GM18907 (cell line): ENCODE data around the gene B3GLCT.

Experiments
- ATAC-seq: cut with Tn5 transposase; IDR thresholded peaks from one replicate; pipeline ENCODE4 v1.9.1; 2021; ENCODE audit warnings: mild to moderate bottlenecking, moderate library complexity; ENCODE audit not compliant: unreplicated experiment

B3GLCT gene

DNA sequence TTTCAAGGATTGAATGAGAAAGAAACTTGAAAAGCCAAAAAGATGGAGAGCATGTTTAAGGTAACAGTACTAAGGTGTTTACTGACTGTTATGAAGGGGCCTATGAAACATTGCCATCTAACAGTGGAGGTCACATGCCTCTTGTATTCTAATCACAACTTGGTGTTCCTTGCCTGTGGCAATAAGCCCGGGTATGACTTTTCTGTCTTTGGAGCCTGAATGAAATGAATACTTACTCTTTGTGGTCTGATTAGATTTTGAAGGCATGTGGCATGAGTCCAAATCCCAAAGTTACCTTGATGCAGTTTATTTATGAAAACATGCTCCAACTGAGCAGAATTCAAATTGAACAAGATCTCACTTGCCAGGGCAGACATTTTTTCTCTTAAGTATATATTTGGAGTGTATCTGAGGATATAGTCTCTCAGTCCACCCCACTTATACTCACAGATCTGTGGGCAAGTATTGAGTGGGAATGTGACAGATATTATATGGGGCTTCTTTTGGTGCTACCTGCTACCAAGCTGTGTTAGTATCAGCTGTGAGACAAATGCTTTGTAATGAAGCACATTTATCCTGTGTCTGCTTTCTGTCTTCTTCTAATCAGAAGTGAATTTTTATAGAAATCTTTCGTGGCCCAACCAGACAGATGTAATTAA is 67.5 kb downstream of the B3GLCT start:
- ATAC-seq, result no peak

DNA sequence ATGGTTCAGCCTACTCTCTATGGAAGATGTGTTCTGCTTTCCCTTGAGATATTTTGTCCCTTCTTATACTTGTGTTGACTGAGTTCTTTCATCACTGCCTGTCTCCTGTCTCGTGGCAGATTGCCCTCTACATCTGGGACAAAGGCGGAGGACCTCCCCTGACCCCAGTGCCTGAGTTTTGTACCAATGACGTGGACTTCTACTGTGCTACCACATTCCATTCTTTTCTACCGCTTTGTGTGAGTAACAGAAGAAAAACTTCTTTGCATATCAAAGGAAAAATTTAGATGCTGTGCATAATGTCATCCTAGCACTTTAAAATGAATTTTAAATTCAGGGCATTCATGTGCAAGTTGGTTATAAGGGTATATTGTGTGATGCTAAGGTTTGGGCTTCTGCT is 74.6 kb downstream of the B3GLCT start:
- ATAC-seq, result no peak

DNA sequence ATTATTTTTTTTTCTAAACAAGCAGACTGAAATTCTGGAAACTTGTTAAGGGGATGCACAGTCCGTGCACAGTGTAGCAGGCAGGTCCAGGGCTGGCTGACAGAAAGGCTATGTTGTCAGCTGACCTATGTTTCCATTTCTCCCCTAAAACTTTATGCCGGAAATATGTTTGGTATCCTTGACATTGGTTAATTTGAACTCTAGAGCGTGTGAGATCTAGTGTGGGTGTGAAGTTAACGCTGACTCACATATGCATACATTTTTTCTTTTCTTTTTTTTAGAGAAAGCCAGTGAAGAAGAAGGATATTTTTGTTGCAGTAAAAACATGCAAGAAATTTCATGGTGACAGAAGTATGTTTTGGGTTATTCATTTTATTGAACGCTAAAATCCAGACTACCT is 76.6 kb downstream of the B3GLCT start:
- no peak for ATAC-seq

DNA sequence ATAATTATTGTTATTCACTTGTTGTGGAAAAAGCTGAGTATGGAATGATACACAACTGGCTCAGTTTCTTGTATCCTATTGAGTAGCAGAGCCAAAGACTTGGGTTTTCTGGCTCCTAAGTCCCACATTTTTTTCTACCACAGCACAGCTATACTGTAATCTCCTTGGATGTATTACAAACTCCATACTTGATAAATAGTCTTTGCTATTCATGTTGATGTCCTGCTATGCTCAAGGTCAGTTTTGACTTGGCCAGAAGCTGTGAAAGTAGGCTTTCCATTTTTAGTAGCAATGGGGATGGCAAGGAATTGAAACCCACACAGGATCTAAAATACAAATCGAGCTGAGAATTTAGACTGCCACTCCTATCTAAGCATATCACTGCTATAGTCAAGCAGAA is 79.1 kb downstream of the B3GLCT start:
- ATAC-seq, result no peak

DNA sequence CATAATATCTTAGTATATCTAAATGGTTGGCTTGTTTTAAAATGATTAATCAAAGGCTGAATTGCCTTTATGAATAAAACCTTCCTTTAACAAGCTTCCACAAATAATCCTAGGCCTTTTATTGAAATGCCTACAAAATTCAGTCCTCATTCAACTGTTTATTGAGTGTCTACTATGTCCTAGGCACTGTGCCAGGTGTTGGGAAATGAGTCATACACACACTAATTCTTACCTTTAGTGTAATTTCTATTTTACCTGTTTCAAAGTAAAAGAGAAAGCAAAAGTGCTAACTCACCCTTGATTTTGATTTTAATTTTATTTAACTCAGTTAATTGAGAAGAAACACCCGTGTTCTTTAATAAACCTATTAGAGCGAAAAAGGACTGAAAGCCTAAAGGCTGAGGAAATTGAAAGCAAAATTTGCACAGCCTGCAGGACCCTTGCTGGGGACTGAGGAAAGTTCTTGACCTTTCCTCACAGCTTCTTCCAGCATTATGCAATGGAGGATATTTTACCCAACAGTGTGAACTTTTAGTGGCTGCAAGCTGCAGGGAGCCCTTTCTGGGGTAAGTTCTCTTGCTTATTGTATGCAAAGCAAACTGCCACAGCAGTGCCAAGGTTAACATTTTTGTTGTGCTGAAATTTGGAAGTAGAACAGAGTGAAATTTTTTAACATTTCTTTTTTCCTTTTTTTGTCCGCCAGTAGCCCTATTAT is 83.1 kb downstream of the B3GLCT start:
- ATAC-seq, result no peak

DNA sequence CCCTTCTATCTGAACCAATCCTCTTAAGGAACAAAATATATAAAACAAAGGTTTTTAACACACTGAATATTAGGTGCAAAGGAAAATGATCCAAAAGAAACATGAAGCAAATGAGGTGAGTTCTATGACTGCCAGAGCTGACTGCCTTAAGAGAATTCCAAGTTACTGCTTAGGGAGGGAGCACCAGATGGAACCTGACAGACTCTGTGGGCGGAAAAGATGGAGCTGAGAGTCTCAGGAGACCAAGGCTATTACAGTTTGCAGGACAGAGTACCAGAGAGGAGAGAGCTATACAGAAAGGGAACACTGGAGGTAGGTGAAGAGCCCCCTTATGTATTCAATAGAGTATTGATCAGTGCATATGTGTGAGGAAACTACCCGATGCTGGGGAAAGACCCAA is 87.2 kb downstream of the B3GLCT start:
- ATAC-seq, result no peak

DNA sequence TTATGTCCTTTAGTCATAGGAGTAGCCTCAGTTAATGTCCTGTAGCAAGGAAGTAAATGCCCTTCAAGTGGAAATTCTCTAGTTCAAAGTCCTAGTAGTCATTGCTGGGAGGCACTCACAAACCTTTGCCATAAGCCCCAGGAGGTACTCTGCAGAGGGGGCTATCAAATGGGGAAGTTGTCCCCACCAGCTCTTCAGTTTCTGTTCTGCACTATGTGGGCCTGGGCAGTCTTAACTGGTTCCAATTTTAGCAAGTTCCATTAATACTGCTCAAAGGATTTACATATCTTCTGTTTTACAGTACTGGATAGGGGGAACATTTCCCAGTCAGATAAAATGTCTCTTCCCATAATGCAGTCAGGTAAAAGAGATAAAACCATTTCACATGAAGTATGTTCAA is 101.3 kb downstream of the B3GLCT start:
- no peak for ATAC-seq

DNA sequence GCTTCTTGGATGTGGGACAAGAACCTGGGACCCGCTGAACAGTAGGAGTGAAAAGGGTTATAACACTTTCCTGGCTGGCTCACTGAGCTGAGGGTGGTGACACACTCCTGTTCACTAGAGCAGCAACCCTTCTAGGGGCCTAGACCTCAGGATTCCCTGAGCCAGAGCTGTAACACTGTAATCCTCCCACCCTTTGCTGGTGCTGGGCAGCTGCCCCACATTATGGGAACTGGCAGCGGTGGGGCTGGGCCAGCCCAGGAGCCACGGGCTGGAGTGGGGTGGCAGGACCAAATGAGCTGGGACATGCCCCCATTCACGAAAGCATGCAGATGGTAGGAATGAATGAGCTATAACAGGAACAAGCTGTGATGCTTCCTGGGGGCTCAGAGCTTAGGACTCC is 110.6 kb downstream of the B3GLCT start:
- no peak for ATAC-seq

DNA sequence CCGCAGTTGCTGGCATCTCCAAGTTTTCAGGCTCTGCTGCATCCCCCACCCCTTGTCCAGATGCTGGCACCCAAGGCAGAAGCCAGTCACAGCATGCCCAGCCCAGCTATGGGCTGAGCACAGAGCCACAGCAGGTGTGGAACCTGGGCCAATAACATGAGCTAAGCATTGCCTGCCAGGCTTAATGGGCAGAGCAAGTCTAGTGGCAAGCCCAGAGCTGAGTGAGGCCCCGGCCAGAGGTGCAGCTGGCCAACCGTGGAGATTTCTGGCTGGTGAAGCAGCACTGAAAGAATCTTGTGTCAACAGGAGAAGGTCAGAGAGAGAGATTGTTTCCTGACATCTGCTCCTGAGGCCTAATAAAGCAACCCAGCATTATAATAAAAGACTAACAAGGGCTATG is 111.0 kb downstream of the B3GLCT start:
- no peak for ATAC-seq

DNA sequence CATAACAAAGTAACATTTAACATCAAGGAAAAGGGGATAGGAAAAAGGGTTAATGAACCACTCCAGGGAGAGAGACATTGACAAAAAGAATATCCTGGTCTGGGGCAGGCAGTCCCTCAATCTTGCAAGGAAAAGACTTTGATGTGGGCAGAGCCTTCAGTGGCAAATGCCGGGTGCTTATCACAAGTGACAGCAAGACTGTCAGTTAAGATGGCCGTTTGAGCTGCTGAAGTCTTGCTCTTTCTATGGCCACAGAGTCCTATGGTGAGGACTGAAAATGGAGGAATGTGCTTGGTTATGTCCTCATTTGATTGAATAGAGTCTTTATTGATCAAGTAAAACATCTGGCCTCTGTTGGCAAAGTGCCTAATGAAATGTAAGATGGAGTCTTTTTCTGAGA is 112.1 kb downstream of the B3GLCT start:
- ATAC-seq, result no peak

DNA sequence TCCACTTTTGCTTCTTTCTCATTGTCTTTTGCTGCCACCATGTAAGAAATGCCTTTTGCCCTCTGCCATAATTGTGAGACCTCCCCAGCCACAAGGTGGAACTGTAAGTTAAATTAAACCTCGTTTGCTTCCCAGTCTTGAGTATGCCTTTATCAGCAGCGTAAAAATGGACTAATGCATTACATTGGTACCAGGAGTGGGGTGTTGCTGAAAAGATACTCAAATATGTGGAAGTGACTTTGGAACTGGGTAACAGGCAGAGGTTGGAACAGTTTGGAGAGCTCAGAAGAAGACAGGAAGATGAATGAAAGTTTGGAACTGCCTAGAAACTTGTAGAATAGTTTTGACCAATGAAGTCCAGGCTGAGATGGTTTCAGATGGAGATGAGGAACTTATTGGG is 115.2 kb downstream of the B3GLCT start:
- ATAC-seq, result no peak

DNA sequence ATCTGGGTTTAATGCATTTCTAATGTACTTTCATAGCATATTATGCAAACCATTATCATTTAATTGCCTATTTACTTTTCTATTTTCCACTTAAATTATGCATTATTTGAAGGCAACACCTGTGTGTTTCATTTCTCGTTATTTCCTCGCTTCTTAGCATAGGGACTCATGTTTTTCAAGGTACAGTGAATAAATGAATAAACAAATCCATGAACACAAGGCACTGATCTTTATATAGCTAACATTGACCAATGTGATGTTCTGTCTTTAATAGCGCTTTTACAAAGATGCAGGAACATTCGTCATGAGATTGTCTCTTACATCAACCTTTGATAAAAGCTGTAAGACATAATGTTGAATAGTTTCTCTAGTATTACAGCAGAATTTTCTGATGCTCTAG is 121.2 kb downstream of the B3GLCT start:
- ATAC-seq, result peak; percentile 34

DNA sequence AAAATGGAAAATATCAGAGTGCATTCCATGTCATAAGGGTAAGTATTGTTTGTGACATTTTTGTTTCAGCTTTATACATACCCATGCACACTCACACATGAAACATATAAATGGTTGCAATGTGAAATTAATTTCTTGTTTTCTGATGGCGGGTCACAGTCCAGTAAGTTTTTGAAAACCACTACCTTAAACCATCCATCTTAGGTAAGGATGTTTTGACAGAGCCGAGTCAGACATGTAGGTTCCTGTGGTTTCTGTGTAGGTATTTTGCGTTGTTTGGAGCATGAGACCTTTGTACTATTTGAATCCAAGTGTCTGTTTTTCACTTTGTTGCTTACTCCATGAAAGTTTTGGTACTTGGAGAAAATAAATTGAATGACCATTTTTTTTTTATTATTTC is 121.7 kb downstream of the B3GLCT start:
- ATAC-seq, result peak; percentile 68

DNA sequence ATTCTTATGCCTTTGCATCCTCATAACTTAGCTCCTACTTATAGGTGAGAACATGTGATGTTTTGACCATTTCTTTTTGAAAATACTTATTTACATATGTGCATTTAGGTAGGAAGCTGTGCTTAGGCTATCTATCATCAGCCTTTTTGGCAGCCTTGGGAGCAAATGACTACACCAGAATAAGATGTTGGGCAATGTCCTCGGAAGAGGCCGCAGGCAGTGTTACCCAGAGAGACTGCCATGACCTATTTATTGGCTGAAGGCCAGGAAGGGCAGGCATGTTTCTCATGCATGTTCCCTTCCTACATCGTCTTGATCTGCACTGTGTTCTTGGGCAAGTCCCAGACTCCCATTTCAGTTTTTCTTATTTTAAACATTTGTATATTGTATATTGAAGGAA is 122.3 kb downstream of the B3GLCT start:
- no peak for ATAC-seq

DNA sequence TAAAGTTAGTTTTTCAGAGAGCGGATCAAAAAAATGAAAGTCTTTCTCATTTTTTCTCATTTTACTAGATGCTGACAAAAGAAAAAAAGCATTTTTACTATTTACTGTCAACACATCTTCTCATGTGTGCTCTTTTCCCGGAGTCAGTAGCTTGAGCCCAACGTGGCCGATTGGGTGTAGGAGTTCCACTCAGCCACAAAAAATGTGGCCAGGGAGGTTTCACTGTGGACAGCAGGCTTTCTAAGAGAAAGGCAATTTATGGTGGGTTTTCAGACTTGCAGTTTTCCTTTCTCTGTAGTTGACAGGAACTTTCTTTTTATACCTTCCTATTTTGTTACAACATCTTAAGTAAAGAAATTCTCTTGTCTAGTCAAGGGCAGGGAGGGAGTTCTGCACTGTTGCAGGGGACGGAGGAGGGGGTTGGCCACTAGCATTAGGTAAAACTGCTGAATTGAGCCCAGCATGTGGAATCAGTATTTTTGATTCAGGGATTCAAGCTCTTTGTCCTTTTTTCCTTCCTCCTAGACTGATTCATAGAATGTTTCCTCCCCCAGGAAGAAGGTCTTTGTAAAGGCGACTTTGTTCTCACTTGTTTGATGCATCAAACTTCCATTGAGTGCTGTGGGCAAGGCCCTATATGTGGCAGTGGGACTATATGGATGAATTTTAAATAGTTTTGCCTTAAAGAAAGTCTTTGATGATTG is 123.1 kb downstream of the B3GLCT start:
- ATAC-seq, result no peak

DNA sequence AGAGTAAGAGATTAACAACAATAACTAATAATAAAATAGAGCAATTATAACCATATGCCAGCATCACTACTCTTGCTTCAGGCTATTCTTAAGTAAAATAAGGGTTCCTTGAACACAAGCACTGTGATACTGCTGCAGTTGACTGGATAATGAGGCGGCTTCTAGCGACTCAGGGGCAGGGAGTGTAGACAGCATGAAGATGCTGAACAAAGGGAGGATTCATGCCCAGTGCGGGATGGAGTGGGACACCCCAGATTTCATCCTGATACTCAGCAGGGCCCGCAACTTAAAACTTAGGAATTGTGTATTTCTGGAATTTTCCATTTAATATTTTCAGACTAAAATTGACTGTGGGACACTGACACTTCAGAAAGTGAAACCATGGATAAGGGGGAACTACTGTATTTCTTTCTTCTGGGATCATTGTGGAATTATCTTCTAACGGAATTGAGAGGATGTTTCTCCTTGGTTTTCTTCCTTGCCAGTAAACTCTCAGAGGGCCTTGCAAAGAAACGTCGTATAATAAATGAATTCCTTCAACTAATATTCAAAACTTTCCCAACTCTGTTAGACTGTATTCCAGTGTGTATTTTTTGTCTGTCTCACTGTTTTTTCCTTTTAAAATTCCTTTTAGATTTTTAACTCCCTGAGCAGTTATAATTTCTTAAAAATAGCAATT is 127.5 kb downstream of the B3GLCT start:
- no peak for ATAC-seq

DNA sequence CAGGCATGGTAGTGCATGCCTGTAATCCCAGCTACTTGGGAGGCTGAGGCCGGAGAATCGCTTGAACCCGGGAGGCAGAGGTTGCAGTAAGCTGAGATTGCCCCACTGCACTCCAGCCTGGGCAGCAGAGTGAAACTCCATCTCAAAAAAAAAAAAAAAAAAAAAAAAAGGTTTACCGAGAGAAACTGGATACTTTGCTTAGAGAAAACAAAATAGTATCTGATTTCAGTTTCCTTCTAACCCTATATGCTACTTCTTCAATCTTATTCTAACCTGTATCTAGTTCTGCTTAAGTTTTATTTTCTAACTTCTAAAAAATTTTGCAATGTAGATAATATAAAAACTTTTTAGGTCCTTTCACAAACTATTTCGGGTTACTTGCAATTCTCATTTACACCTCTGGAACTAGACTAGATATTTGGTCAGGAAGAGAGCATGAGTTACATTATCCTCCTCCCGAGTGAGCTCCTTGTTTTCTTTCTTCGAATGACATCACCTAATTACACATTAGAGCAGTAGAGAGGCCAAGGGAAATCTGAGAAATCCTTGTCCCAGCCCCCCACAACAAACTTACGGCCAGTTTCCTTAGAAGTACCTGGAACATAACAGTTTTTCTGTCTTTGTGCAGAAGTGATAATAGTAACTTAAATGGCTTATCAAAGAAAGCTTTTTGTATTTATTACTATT is 128.9 kb downstream of the B3GLCT start:
- ATAC-seq, result no peak

DNA sequence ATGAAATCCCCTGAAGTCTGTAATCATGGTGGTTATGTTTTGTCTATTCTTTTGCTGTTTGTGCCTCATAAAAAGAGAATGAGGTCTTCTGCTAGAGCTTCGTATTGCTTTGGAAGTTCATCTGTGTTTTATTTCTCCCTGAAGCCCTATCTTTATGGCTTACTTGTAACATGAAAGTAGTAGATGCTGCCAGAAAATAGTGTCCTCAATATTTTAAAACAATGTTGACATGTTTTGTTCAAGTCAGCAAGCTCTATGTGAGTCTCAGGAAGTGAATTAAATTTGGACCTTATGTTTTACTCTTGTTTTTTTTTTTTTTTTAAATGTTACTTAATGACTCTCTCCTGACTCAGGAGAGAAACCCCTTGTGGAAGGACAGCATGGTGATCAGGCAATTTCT is 130.5 kb downstream of the B3GLCT start:
- no peak for ATAC-seq

DNA sequence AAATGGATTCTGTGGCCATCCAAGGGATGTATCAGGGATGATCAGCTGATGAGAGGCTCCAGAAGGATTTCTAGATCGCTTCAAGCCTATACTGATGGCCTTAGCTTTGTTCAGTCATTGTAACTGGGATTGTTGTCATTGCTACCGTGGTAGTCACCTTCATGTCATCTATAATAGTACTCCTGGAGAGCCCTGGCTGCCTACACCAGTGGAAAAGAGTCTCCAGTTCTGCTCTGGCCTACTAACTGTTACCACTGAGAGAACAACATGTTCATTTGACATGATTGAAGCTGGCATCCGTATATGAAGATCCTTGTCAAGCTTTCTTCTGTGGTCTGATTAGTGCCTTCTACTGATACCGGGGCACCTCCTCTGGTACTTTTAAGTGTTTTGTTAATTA is 131.3 kb downstream of the B3GLCT start:
- no peak for ATAC-seq

DNA sequence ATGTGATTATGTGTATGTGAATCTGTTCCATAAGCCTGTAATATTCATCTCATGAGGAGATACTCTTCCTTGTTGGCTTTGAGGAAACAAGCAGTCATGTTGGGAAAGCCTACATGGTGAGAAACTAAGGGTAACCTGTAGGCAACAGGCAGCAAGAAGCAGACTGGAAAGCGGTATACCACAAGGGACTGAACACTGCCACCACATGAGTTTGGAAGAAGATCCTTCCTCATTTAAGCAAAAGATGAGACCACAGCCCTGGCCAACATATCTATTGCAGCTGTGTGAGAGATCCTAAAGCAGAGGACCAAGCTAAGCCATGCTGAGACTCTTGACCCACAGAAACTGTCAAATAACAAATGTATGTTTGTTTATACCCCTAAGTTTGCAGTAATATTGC is 134.8 kb downstream of the B3GLCT start:
- ATAC-seq, result no peak

DNA sequence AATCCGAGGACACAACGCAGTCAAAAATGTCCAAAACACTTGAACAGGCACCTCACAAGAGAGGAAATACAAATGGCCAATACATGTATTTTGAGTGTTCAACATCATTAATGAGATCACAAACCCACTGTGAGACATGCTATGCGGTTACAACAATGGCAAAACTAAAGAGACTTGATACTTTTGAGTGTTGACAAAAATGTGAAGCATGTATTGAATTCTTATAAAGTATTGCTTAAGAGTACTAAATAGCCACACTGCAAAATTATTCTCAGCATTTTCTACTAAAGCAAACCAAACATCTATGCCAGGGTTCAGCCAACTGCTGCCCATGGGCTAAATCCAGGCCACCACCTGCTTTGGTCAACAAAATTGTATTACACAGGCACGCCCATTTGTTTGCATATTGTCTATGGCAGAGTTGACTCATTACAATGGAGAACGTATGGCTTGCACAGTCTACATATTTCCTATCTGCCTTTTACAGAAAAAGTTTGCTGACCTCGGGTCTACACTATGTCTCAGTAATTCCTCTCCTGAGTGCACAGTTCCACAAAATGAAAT is 135.3 kb downstream of the B3GLCT start:
- no peak for ATAC-seq
